Measurements from ENCODE around the gene LRRC3. TPM values are rescaled to one million over a fixed set of nuclear protein-coding genes. Genes with fewer than 3 reads are reported as not detected.

LRRC3 gene
- polyA plus RNA-seq, 5 donors = 4.2 to 6.6 (median 5.9) TPM

DNA sequence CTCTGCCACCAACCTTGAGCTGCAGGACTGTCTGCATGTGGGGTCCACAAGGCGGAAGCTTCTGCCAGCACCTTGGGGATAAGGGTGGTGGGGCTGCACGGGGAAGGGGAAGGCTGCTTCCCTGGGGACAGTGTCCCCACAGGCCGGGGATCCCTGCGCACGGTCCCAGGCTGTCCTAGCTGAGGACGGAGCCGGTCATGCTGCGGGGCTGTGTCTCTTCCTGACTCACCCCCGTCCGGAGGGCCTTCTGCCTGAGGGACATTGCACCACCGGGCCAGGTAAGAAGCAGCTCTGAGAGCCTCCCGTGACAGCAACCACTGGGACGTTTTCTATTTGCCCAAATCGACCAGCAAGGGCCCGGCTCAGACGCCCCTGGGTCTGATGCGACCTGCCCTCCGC, 54.8 kb downstream of the LRRC3 start:
- DNase-seq = no peak

DNA sequence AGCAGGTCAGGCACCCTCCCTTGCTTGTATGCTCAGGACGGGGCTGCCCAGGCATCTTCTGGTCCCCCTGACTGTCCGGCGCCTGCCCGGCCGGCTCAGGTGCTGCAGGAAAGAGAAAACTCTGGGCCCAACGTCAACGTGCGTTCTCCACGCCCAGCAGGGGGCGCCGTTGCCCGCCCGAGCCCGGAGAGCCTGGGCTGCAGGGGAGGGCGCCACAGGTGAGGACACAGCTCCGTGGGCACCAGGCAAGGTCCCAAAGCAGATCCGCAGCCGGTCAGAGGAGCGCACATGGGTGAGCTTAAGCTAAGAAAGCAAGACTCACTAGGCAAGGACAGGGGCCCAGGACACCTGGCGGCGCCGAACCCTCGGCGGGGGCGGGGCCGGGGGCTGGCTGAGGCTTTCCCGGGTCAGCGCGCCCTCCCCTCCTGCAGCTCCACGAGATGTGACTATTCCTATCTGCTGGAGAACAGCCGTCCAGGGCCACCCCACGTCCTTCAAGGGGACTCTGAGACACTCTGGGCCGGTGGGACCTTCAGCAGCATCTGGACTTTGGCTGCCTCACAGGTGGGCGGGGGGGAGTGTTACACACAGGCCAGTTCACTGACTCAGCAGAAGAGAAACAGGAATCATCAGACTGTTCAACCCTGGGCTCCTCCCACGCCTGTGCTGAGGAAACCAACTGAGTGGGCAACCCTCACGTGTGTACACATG, 55.4 kb downstream of the LRRC3 start:
- peak in 1 of 2 donors; percentile 39 for DNase-seq

DNA sequence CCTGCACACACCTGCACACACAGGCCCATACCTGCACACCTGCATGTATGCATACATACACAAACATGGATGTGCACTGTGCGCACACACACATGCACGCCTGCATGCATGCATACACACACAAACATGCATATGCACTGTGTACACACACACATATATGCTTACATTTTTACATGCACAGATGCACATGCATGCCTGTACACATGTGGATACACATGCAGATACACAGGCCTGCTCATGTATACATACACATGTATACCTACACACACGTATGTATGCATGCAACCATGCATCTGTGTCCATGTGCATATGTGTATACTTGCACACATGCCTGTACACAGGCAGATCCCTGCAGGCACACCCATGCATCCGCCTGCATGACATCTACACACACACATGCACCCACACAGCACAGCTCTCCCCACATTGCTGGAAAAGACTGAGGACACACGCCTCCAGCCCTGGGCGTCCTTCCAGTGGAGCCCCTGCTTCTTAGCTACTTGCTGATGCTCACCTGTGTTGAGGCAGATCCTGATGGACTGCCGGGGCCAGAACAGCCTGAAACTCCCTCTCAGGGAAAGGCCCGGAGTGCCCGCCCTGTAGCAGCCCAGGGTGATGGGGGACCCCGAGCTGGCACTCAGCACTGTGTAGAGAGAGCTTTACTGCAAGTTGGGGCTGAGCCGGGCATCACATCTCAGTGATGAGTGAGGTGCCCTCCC, 56.1 kb downstream of the LRRC3 start:
- no peak for DNase-seq

Other genes starting within 250 kb of the LRRC3 start
- 1 to 10 TPM; 1.5 to 3.4 (median 3.0) TPM for gene ICOSLG, start 214.6 kb upstream of the LRRC3 start, polyA plus RNA-seq (ENCODE audit: insufficient read depth in 1 of 5, insufficient read length in 5 of 5, low replicate concordance in 1 of 5)
- not detected for gene DNMT3L, start 193.6 kb upstream of the LRRC3 start, polyA plus RNA-seq (ENCODE audit: insufficient read depth in 1 of 5, insufficient read length in 5 of 5, low replicate concordance in 1 of 5)
- gene AIRE, start 169.6 kb upstream of the LRRC3 start, polyA plus RNA-seq (ENCODE audit: insufficient read depth in 1 of 5, insufficient read length in 5 of 5, low replicate concordance in 1 of 5) = under 1 TPM; 0.06 to 0.18 (median 0.12) TPM
- 100 to 1,000 TPM in 1 of 5 donors, 10 to 100 TPM in 4; 65.3 to 121 (median 90.0) TPM for gene PFKL, start 155.5 kb upstream of the LRRC3 start, polyA plus RNA-seq (ENCODE audit: insufficient read depth in 1 of 5, insufficient read length in 5 of 5, low replicate concordance in 1 of 5)
- 10 to 100 TPM; 14.3 to 39.9 (median 19.8) TPM for gene CFAP410, start 116.1 kb upstream of the LRRC3 start, polyA plus RNA-seq (ENCODE audit: insufficient read depth in 1 of 5, insufficient read length in 5 of 5, low replicate concordance in 1 of 5)
- 1 to 10 TPM in 4 of 5 donors, under 1 TPM in 1; 0.93 to 2.4 (median 1.6) TPM for gene TRPM2, start 101.9 kb upstream of the LRRC3 start, polyA plus RNA-seq (ENCODE audit: insufficient read depth in 1 of 5, insufficient read length in 5 of 5, low replicate concordance in 1 of 5)
- not detected for gene KRTAP10-1, start 84.7 kb downstream of the LRRC3 start, polyA plus RNA-seq (ENCODE audit: insufficient read depth in 1 of 5, insufficient read length in 5 of 5, low replicate concordance in 1 of 5)
- not detected for gene KRTAP10-2, start 96.0 kb downstream of the LRRC3 start, polyA plus RNA-seq (ENCODE audit: insufficient read depth in 1 of 5, insufficient read length in 5 of 5, low replicate concordance in 1 of 5)
- gene KRTAP10-3, start 103.3 kb downstream of the LRRC3 start, polyA plus RNA-seq (ENCODE audit: insufficient read depth in 1 of 5, insufficient read length in 5 of 5, low replicate concordance in 1 of 5) = not detected
- gene KRTAP10-4, start 118.2 kb downstream of the LRRC3 start, polyA plus RNA-seq (ENCODE audit: insufficient read depth in 1 of 5, insufficient read length in 5 of 5, low replicate concordance in 1 of 5) = not detected
- gene KRTAP10-5, start 125.1 kb downstream of the LRRC3 start, polyA plus RNA-seq (ENCODE audit: insufficient read depth in 1 of 5, insufficient read length in 5 of 5, low replicate concordance in 1 of 5) = not detected
- gene KRTAP10-6, start 137.0 kb downstream of the LRRC3 start, polyA plus RNA-seq (ENCODE audit: insufficient read depth in 1 of 5, insufficient read length in 5 of 5, low replicate concordance in 1 of 5) = not detected
- not detected for gene KRTAP10-7, start 145.1 kb downstream of the LRRC3 start, polyA plus RNA-seq (ENCODE audit: insufficient read depth in 1 of 5, insufficient read length in 5 of 5, low replicate concordance in 1 of 5)
- gene KRTAP10-8, start 156.6 kb downstream of the LRRC3 start, polyA plus RNA-seq (ENCODE audit: insufficient read depth in 1 of 5, insufficient read length in 5 of 5, low replicate concordance in 1 of 5) = not detected
- gene KRTAP10-9, start 171.6 kb downstream of the LRRC3 start, polyA plus RNA-seq (ENCODE audit: insufficient read depth in 1 of 5, insufficient read length in 5 of 5, low replicate concordance in 1 of 5) = not detected
- not detected for gene KRTAP10-10, start 181.8 kb downstream of the LRRC3 start, polyA plus RNA-seq (ENCODE audit: insufficient read depth in 1 of 5, insufficient read length in 5 of 5, low replicate concordance in 1 of 5)
- not detected for gene KRTAP10-11, start 190.9 kb downstream of the LRRC3 start, polyA plus RNA-seq (ENCODE audit: insufficient read depth in 1 of 5, insufficient read length in 5 of 5, low replicate concordance in 1 of 5)
- not detected for gene KRTAP12-4, start 199.1 kb downstream of the LRRC3 start, polyA plus RNA-seq (ENCODE audit: insufficient read depth in 1 of 5, insufficient read length in 5 of 5, low replicate concordance in 1 of 5)
- not detected for gene KRTAP12-3, start 202.4 kb downstream of the LRRC3 start, polyA plus RNA-seq (ENCODE audit: insufficient read depth in 1 of 5, insufficient read length in 5 of 5, low replicate concordance in 1 of 5)
- gene KRTAP12-2, start 211.4 kb downstream of the LRRC3 start, polyA plus RNA-seq (ENCODE audit: insufficient read depth in 1 of 5, insufficient read length in 5 of 5, low replicate concordance in 1 of 5) = not detected
- not detected for gene KRTAP12-1, start 226.7 kb downstream of the LRRC3 start, polyA plus RNA-seq (ENCODE audit: insufficient read depth in 1 of 5, insufficient read length in 5 of 5, low replicate concordance in 1 of 5)
- gene KRTAP10-12, start 241.7 kb downstream of the LRRC3 start, polyA plus RNA-seq (ENCODE audit: insufficient read depth in 1 of 5, insufficient read length in 5 of 5, low replicate concordance in 1 of 5) = not detected